ENCODE measurements around the gene SLC9A3. TPM values are rescaled to one million over a fixed set of nuclear protein-coding genes. Genes with fewer than 3 reads are reported as not detected.

Gene SLC9A3
- polyA plus RNA-seq, 3 donors, result 0.45 to 3.1 (median 1.5) TPM

- no peak overlapping the region for H3K27ac ChIP-seq (ENCODE audit: low read depth, low read length)
- 66 to 75% (median 72%) methylated on average over 23 to 24 of the region's 24 CpGs for WGBS, 3 donors
Observed at GRCh38 chr5:541539-542318, 17.5 kb upstream of the SLC9A3 start.

DNA sequence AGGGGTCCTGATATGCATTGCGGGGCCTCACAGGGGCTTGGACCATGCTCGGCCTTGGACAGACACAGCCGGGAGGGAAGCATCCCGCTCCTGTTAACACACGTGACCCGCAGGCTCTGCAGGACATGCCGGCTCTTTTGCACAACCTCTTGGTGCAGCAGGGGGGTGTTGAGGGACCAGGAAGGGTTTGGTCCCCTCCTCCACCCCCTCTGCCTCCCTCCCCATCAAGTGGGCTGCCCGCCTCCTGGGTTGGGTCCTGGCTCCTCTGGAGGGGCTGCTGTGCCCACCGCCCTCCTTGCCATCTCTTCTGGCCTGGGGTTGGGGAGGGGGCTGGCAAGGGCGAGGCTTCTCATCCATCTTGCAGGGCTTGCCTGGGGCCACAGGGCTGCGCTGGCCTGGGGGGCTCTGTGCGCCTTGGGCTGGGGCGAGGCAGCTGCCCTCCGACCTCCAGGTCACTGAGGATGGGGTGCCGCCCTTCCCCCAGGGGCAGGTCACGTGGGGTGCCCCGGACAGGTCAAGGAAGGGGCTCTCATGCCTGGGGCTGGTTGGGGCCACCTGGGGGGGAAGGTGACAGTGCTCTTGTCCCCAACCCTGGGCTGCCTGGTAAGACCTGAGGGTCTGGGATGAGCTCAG is 16.8 kb upstream of the SLC9A3 start:
- 64 to 71% (median 69%) methylated on average over 16 to 17 of the region's 17 CpGs for WGBS, 3 donors
- no peak overlapping the region for H3K27ac ChIP-seq (ENCODE audit: low read depth, low read length)

DNA sequence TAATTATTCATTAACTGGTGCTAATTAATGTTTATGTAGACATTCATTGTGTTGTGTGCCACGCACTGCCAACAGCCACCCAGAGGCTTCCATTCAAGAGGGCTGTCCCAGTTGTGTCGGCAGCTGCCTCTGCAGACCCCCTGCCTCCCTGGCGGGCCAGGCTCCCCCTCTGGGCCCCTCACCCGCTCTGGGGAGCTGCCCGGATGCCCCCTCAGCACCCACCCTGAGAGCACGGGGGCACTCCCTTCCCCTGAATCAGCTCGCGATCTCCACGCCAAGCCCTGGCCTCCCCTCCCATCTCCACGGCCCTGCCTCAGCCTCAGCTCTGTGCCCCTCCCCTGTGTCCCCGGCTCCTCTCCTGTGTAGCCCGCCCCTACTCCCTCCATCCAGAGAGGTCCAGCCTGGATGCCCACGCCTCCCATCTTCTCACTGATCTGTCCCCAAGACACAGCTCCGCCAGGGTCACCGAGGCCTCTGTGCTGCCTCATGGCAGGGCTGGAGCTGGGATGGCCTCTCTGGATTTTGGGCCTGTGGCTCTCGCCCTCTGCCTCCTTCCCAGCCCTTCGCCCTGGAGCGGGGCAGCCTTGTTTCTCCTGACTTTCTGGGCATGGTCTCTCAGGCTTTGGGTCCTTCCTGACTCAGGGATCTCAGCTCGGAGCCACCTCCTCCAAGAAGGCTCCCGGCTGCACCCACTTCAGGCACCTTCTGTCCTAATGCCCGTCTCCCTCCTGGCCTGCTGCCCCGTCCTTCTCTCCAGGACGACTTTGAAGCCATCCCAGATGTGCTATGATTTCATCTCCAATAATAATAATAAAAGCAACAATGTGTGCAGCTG is 16.0 kb upstream of the SLC9A3 start:
- no peak overlapping the region for H3K27ac ChIP-seq (ENCODE audit: low read depth, low read length)
- 37 to 63% (median 61%) methylated on average over 23 of the region's 23 CpGs for WGBS, 3 donors

- no peak overlapping the region for H3K27ac ChIP-seq (ENCODE audit: low read depth, low read length)
- 18 to 53% (median 43%) methylated on average over 25 of the region's 25 CpGs for WGBS, 3 donors
Observed at GRCh38 chr5:539469-540070, 15.3 kb upstream of the SLC9A3 start.

DNA sequence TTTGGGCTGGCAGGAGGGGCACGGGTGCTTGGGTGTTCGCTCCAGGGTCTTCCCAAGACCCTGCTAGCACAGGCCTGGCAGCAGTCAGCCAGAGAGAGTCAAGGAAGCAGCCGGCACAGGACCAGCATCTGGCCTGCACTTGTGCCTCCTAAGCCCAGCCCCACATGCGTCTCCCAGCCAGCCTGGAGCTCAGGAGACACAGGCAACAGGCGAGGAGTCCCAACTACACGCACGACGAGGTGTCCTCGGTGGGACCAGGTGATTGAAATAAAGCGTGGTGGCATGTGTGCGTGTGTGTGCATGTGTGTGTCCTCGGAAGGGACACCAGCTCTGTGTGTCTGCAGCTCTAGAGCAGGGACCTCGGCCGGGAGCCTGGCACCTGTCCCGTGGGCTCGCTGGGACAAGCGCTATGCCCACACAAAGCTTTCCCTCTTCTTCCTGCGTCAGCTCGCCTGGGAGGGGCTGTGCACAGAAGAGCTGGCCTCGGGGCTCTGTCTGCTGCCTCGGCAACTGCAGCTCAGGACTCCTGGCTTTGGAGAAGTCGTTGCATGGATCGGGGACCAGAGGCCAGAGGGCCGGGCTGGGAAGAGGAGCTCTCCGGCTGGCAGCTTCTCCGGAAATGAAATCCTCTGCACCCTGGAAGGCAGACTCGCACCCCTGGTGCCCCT is 14.7 kb upstream of the SLC9A3 start:
- no peak overlapping the region for H3K27ac ChIP-seq (ENCODE audit: low read depth, low read length)
- 57 to 70% (median 64%) methylated on average over 27 of the region's 27 CpGs for WGBS, 3 donors

DNA sequence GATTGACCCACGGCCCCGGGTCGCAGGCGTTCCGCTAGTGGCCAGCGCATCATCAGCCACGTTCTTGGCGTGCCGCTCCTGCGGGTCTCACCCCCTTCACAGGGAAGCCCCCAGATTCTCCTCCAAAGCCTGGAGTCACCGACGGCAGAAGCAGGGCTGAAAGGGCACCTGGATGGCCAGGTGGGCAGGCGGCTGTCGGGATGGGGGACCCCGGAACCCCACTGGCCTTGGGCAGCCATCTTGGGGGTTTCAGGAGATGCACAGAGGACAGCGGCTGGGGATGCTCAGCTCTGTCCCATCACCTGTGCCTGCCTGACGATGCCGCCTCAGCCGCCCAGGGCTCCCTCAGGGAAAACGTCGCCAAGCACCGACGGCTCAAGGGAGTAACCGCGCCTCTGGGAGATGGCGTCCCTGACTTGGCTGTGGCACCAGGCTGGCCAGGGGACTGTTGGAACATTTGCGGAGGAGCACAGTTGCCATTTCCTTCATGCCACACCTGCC is 14.1 kb upstream of the SLC9A3 start:
- WGBS, 3 donors, result 89 to 91% (median 91%) methylated on average over 27 of the region's 27 CpGs
- no peak overlapping the region for H3K27ac ChIP-seq (ENCODE audit: low read depth, low read length)

DNA sequence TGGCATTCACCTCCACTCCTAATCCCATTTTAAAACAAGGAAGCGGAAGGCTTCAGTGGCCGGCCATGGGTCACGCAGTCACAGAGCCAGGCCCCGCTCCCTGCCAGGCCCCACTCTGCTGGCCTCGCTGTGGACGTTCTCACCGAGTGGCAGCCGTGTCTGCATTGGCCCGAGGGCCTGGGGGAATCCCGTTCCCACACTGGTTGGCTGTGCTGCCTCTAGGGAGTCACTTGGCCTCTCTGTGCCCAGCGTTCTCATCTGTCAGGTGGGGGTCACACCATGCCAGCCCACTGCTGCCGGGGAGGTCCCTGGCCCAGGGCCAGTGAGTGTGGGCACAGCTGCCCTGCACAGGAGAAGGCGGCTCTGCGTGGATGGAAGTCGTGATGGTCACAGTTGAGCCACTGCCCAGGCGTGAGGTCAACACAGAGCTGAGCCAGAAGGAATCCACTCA is 13.4 kb upstream of the SLC9A3 start:
- H3K27ac ChIP-seq (ENCODE audit: low read depth, low read length), result no peak overlapping the region
- WGBS, 3 donors, result 76 to 88% (median 87%) methylated on average over 16 of the region's 16 CpGs

DNA sequence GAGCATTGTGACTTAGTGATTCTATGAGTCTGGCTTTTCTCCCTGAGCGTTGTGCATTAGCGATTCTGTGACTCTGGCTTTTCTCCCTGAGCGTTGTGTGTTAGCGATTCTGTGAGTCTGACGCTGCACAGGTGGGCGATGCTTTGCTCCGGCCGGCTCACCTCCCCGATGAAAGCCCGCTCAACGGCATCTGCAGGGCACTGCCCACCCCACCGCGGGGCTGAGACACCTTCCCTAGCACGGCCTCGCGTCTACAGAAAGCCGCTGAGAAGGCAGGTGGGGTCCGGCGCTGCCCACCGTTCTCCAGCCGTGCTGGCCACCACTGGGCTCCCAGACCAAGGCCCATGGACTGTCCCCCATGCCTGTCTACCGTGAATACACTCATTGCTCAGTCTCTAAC is 12.8 kb upstream of the SLC9A3 start:
- no peak overlapping the region for H3K27ac ChIP-seq (ENCODE audit: low read depth, low read length)
- WGBS, 3 donors, result 85 to 89% (median 86%) methylated on average over 21 to 22 of the region's 22 CpGs

- WGBS, 3 donors, result 52 to 66% (median 64%) methylated on average over 27 of the region's 27 CpGs
- no peak overlapping the region for H3K27ac ChIP-seq (ENCODE audit: low read depth, low read length)
Observed at GRCh38 chr5:535846-536698, 11.8 kb upstream of the SLC9A3 start.

DNA sequence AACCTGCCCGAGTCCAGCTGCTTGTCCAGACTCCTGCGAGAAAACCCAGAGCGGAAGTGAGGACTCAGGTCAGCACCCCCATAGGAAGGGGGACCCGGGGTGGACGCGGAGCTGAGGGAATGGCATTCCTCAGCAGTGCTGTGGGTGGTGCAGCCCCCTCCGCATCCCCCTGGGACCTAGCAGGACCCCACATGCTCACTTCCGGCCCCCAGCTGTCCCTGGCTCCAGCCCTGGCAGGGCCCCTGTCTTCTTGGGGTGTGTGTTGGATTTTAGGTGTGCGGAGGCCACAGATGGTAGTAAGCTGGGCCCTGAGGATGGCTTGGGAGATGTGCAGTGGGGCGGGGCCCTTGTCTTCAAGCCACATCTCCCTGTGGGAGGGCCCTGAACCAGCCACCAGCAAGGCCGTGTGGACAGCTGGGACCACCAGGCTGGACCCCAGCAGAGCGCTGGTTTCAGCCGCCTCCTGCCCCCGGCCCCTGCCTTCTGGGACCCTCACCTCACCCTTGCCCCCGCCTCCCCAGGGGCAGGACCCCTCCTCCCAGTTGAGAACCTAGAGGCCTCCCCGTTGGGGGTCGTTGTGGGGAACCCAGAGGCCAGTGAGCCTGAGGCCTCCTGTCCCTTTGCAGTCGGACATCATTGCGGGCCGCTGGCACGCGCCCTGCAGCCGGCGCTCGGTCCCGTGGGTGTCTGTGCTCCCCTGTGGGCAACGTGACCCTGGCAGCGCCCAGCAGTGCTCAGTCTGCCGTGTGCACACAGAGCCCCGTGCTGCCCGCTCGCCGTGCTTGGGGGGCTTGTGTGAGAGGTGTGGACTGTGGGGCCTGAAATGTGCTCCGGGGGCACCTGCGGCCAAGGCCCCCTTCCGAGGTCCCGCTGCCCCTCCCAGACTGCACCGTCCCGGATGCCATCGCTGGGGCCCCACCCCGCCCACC is 10.8 kb upstream of the SLC9A3 start:
- H3K27ac ChIP-seq (ENCODE audit: low read depth, low read length), result no peak overlapping the region
- WGBS, 3 donors, result 84 to 86% (median 85%) methylated on average over 41 of the region's 41 CpGs

GRCh38 chr5:533955-534742 is 9.9 kb upstream of the SLC9A3 start:
- WGBS, 3 donors, result 59 to 77% (median 75%) methylated on average over 36 of the region's 36 CpGs
- H3K27ac ChIP-seq (ENCODE audit: low read depth, low read length), result no peak overlapping the region

DNA sequence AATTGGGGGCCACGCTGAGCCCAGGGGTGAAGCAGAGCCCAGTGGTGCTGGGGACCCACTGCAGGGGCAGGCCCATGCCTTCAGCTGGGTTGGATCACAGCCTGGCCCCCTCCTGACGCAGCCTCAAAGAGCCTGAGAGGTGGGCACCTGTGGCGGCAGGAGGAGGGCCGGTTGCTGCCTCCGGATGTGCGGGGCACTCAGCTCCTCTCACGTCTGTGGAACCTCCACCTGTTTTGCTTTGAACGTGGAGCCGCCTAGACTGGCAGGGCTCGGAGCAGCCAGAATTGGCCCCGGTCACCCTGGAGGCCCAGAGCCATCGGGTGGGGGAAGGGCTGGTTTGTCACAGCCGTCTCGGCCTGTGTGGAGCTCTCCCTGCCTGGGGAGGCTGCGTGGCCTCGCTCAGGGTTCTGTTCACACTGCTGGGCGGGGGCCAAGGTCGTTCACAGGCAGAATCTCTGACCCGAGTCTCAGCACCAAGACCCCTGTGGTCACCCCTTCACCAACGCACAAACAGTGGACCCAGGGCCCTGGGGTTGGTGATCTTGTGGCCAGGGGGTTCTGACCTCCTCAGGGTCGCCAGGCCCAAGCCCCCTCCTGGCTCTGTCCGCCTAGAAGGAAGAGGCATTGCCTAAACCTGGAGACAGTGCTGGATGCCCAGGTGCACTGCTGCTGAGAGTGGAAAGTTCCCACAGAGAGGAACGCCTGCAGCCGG is 9.2 kb upstream of the SLC9A3 start:
- H3K27ac ChIP-seq (ENCODE audit: low read depth, low read length), result no peak overlapping the region
- 40 to 70% (median 64%) methylated on average over 23 to 24 of the region's 24 CpGs for WGBS, 3 donors

- WGBS, 3 donors, result 37 to 63% (median 61%) methylated on average over 25 of the region's 25 CpGs
- no peak overlapping the region for H3K27ac ChIP-seq (ENCODE audit: low read depth, low read length)
Observed at GRCh38 chr5:532521-533242, 8.4 kb upstream of the SLC9A3 start.

DNA sequence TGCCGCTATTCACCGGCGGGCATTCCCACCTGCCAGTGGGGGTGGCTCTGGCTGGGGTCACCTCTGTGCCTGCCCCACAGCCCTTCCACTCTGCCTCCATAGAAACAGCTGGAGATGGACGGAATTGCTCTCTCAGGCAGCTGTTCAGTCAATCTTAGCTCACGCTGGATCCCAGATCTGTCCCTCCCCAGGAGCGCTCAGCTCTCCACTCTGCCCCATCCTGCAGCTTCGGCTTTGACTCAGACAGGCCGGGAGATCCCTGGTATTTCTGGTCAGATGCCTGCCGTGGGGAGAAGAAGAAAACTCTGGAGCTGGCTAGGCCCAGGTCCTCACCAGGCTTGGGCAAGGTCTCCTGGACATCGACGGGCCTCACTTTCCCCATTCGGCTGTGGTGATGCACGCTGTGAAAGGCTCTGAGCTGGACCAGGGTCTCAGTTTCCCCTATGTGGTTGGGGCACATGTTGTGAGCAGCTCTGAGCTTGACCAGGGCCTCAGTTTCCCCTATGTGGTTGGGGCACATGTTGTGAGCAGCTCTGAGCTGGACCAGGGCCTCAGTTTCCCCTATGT is 7.6 kb upstream of the SLC9A3 start:
- H3K27ac ChIP-seq (ENCODE audit: low read depth, low read length), result no peak overlapping the region
- 84 to 91% (median 88%) methylated on average over 13 of the region's 13 CpGs for WGBS, 3 donors

Measured in adipose tissue (tissue), 3 donors.